Ishikawa (cell line): ENCODE measurements around the gene TET2.

Experiments
- CEBPB ChIP-seq: IDR thresholded peaks from 2 replicates; pipeline ENCODE4 v1.6.1; 2012
- CREB1 ChIP-seq: IDR thresholded peaks from 2 replicates; pipeline ENCODE4 v1.6.1; 2012; ENCODE audit warnings: low read depth
- EGR1 ChIP-seq: IDR thresholded peaks from 2 replicates; pipeline ENCODE4 v1.6.1; 2012
- EP300 ChIP-seq: IDR thresholded peaks from 2 replicates; pipeline ENCODE4 v1.6.1; 2012; ENCODE audit warnings: borderline replicate concordance
- FOXM1 ChIP-seq: IDR thresholded peaks from 2 replicates; pipeline ENCODE4 v1.6.1; 2012; ENCODE audit warnings: low read depth, borderline replicate concordance
- MAX ChIP-seq: IDR thresholded peaks from 2 replicates; pipeline ENCODE4 v1.6.1; 2012
- NFIC ChIP-seq: IDR thresholded peaks from 2 replicates; pipeline ENCODE4 v1.6.1; 2012
- RAD21 ChIP-seq: IDR thresholded peaks from 2 replicates; pipeline ENCODE4 v1.6.1; 2012; ENCODE audit warnings: low read depth
- REST ChIP-seq: IDR thresholded peaks from 2 replicates; pipeline ENCODE4 v1.6.1; 2012; ENCODE audit warnings: low read depth, mild to moderate bottlenecking
- TAF1 ChIP-seq: IDR thresholded peaks from 2 replicates; pipeline ENCODE4 v1.6.1; 2012; ENCODE audit warnings: low read depth, mild to moderate bottlenecking
- TCF12 ChIP-seq: IDR thresholded peaks from 2 replicates; pipeline ENCODE4 v1.6.1; 2012; ENCODE audit warnings: low read depth
- TEAD4 ChIP-seq: IDR thresholded peaks from 2 replicates; pipeline ENCODE4 v1.6.1; 2012
- USF1 ChIP-seq: IDR thresholded peaks from 2 replicates; pipeline ENCODE4 v1.6.1; 2012
- YY1 ChIP-seq: IDR thresholded peaks from 2 replicates; pipeline ENCODE4 v1.6.1; 2012; ENCODE audit warnings: low read depth
- ZBTB7A ChIP-seq: IDR thresholded peaks from 2 replicates; pipeline ENCODE4 v1.6.1; 2012; ENCODE audit warnings: low read depth

The TET2 gene

GRCh38 chr4:105192910-105193309, 46.2 kb downstream of the TET2 start:
- TF ChIP-seq TEAD4 (no peak), TAF1 (no peak), FOXM1 (no peak), ZBTB7A (no peak), CREB1 (no peak), MAX (no peak), NFIC (no peak), TCF12 (no peak), EP300 (no peak), YY1 (no peak)

- no peak for TF ChIP-seq ZBTB7A
Observed at GRCh38 chr4:105193536-105193935, 46.9 kb downstream of the TET2 start.

- TF ChIP-seq ZBTB7A (no peak), MAX (no peak), EGR1 (no peak), YY1 (no peak), CEBPB (no peak)
Observed at GRCh38 chr4:105194328-105195231, 47.9 kb downstream of the TET2 start.

- no peak for TF ChIP-seq ZBTB7A
- TF ChIP-seq FOXM1, result no peak
- TF ChIP-seq TCF12, result no peak
- no peak for TF ChIP-seq CREB1
- TF ChIP-seq EP300, result no peak
- no peak for TF ChIP-seq RAD21
- no peak for TF ChIP-seq MAX
- TF ChIP-seq TEAD4, result no peak
Observed at GRCh38 chr4:105196523-105197145, 50.0 kb downstream of the TET2 start.

GRCh38 chr4:105197777-105198176, 51.1 kb downstream of the TET2 start:
- no peak for TF ChIP-seq TEAD4
- TF ChIP-seq ZBTB7A, result no peak
- no peak for TF ChIP-seq TCF12
- TF ChIP-seq CEBPB, result no peak
- TF ChIP-seq EP300, result no peak
- no peak for TF ChIP-seq TAF1
- TF ChIP-seq USF1, result no peak
- no peak for TF ChIP-seq NFIC
- TF ChIP-seq FOXM1, result no peak

GRCh38 chr4:105198541-105198940, 51.9 kb downstream of the TET2 start:
- TF ChIP-seq RAD21 (no peak), YY1 (no peak), MAX (no peak), FOXM1 (no peak)

- TF ChIP-seq TCF12 (no peak), MAX (no peak), YY1 (no peak), TAF1 (no peak), NFIC (no peak), TEAD4 (no peak), USF1 (no peak), FOXM1 (no peak), CREB1 (no peak), EGR1 (no peak), ZBTB7A (no peak), CEBPB (no peak), RAD21 (no peak)
Observed at GRCh38 chr4:105206214-105206613, 59.5 kb downstream of the TET2 start.

- TF ChIP-seq TCF12 (no peak), REST (no peak), NFIC (no peak), TAF1 (no peak), MAX (no peak), TEAD4 (no peak), RAD21 (no peak), CREB1 (no peak), USF1 (no peak), CEBPB (no peak), EGR1 (no peak), ZBTB7A (no peak), FOXM1 (no peak), EP300 (no peak), YY1 (no peak)
Observed at GRCh38 chr4:105207386-105207785, 60.7 kb downstream of the TET2 start.
